Thyroid gland (tissue), 4 donors: ENCODE measurements around the gene YTHDF1. TPM values are rescaled to one million over a fixed set of nuclear protein-coding genes. Genes with fewer than 3 reads are reported as not detected.

Experiments
- DNase-seq, 2 donors: peaks; one replicate each; pipeline ENCODE4 v3.0.0-alpha.2; 2019
- H3K27ac ChIP-seq, 3 donors: fragments of 200-600 bp; sonication (generic); 1 replicate in 2 of 3; 2 replicates in 1 of 3; pipeline ENCODE4 v1.5.1; 2016 to 2019; ENCODE audit warnings: mild to moderate bottlenecking in 1 of 3, moderate library complexity in 1 of 3
- H3K27me3 ChIP-seq: fragments of 200-600 bp; sonication (generic); one replicate; pipeline ENCODE4 v1.5.1; 2019
- H3K36me3 ChIP-seq, 2 donors: fragments of 200-600 bp; sonication (generic); one replicate each; pipeline ENCODE4 v1.5.1; 2016 to 2019
- H3K4me1 ChIP-seq, 2 donors: fragments of 200-600 bp; sonication (generic); one replicate each; pipeline ENCODE4 v1.5.1; 2017 to 2019
- H3K4me3 ChIP-seq, 3 donors: fragments of 200-600 bp; sonication (generic); replicated peaks in 1 of 3; 1 replicate in 2 of 3; 2 replicates in 1 of 3; pipeline ENCODE4 v1.5.1; 2016; ENCODE audit warnings: mild to moderate bottlenecking in 1 of 3
- H3K9me3 ChIP-seq: fragments of 200-600 bp; sonication (generic); one replicate; pipeline ENCODE4 v1.5.1; 2017
- CTCF ChIP-seq, 6 experiments: fragments of 200-600 bp in 3 of 6; fragments of 450-650 bp in 3 of 6; sonication (generic) in 3 of 6; IDR thresholded peaks; one replicate each; pipeline ENCODE4 v1.5.1; 2016 to 2019; ENCODE audit warnings: antibody characterized with exemption in 6 of 6, mild to moderate bottlenecking in 2 of 6, inconsistent platforms in 1 of 6, moderate library complexity in 1 of 6
- POLR2A ChIP-seq, 2 donors: fragments of 450-650 bp; IDR thresholded peaks; one replicate each; pipeline ENCODE4 v1.6.1; 2017; ENCODE audit warnings: antibody characterized with exemption in 2 of 2, mild to moderate bottlenecking in 2 of 2, moderate library complexity in 1 of 2
- WGBS, 2 donors: methylation state at CpG; one replicate each; pipeline ENCODE4 v1.1.5; 2017; 5-methylcytosine and 5-hydroxymethylcytosine counted together
- intact Hi-C: fragments of 100-400 bp; cut with DNase I; formaldehyde crosslinking; loops from one replicate; pipeline ENCODE4 v1.15.1; 2023
- total RNA-seq, 4 donors: library from RNA; depleted of rRNA; stranded (reverse); fragments of >200 nt; gene quantifications; one replicate each; pipeline ENCODE4 v1.2.3, GENCODE V29; 2016

Gene YTHDF1
- total RNA-seq, 4 donors from 2014 or later: 41.3 to 54.2 (median 43.4) TPM

GRCh38 chr20:63244468-63244867, 28.5 kb upstream of the YTHDF1 start:
- intact Hi-C loops: no loop called here
- no peak for TF ChIP-seq CTCF (IDR thresholded peaks at IDR 0.05)
- TF ChIP-seq POLR2A (IDR thresholded peaks at IDR 0.05): no peak
- DNase-seq: no peak
- WGBS, 2 donors: 94 to 97% methylated on average over 6 to 7 of the region's 10 CpGs
- Histone ChIP-seq H3K9me3 (no peaks in the 10 kb centered on the region), H3K27me3 (no peaks in the 10 kb centered on the region), H3K36me3 (no peaks in the 10 kb centered on the region), H3K27ac (no peak overlapping the region), H3K4me3 (no peak overlapping the region), H3K4me1 (peaks cover 56 to 65% of the 10 kb centered on the region in 2 donors)

DNA sequence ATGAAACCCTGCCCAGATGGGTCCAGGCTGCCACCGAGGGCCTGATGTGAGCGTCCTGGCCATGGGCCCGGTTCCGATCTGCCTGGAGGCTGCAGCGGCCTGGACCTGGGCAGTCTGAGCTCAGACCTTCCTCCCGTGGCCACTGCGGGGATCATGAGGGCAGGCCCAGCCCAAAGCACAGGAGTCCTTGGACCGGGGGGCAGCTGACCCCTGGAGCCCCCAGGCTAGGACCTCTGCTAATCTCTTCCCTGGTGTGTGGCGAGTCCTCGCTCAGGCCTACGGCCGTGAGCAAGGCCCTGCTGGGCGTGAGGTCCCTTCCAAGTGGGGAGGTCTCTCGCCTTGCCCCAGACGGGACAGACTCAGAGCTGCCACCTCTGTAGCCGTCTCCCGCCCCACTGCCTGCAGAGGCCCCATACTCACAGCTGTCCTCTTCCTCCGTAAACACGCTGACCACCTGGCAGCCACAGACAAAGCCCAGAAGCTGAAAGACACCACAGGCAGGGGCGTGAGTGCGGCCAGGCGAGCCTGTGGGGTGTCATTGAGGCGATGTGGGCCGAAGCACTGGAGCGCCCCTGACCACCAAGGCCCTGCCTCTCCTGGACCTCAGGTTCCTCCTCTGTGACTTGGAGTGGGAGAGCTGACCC, 27.8 kb upstream of the YTHDF1 start:
- 90 to 95% methylated on average over 17 to 20 of the region's 25 CpGs for WGBS, 2 donors
- no peak for TF ChIP-seq POLR2A (IDR thresholded peaks at IDR 0.05)
- no peak for TF ChIP-seq CTCF (IDR thresholded peaks at IDR 0.05)
- H3K4me1 ChIP-seq: peaks cover 50 to 58% of the 10 kb centered on the region in 2 donors
- intact Hi-C loops: no loop called here
- no peak overlapping the region for H3K4me3 ChIP-seq
- no peaks in the 10 kb centered on the region for H3K9me3 ChIP-seq
- H3K36me3 ChIP-seq: no peaks in the 10 kb centered on the region
- H3K27ac ChIP-seq: no peak overlapping the region
- DNase-seq: no peak
- H3K27me3 ChIP-seq: no peaks in the 10 kb centered on the region

DNA sequence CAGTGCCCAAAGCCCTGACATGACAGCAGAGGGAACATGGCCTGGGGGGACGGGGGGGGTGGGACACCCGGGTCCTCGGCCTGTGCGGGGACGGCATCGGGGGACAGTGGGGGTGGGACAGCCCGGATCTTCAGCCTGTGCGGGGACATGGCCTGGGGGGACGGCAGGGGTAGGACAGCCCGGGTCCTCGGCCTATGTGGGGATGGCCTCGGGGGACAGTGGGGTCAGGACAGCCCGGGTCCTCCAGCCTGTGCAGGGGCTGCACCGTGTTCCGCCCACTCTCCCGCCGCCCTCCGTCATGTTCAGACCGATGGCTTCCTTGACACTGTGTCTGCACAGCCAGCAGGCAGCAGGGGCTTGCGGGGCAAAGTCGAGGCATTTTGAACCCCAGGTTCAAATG, 26.8 kb upstream of the YTHDF1 start:
- no peaks in the 10 kb centered on the region for H3K36me3 ChIP-seq
- 87 to 89% methylated on average over 10 to 15 of the region's 21 CpGs for WGBS, 2 donors
- H3K9me3 ChIP-seq: no peaks in the 10 kb centered on the region
- H3K27me3 ChIP-seq: no peaks in the 10 kb centered on the region
- peaks cover 42 to 48% of the 10 kb centered on the region in 2 donors for H3K4me1 ChIP-seq
- H3K27ac ChIP-seq: no peak overlapping the region
- intact Hi-C loops: no loop called here
- no peak for DNase-seq
- H3K4me3 ChIP-seq: no peak overlapping the region
- TF ChIP-seq POLR2A (IDR thresholded peaks at IDR 0.05): no peak
- TF ChIP-seq CTCF (IDR thresholded peaks at IDR 0.05): no peak

GRCh38 chr20:63241272-63241671, 25.3 kb upstream of the YTHDF1 start:
- no peak for TF ChIP-seq POLR2A (IDR thresholded peaks at IDR 0.05)
- no peak for TF ChIP-seq CTCF (IDR thresholded peaks at IDR 0.05)
- Histone ChIP-seq H3K4me1 (peaks cover 27 to 33% of the 10 kb centered on the region in 2 donors), H3K9me3 (no peaks in the 10 kb centered on the region), H3K27me3 (no peaks in the 10 kb centered on the region), H3K4me3 (no peak overlapping the region), H3K36me3 (no peaks in the 10 kb centered on the region), H3K27ac (peak overlapping the region in 2 of 3 donors; percentile 22 to 38)
- peak; percentile 84 to 90 for DNase-seq
- 12 to 14% methylated on average over 5 to 11 of the region's 11 CpGs for WGBS, 2 donors
- intact Hi-C loops: no loop called here

DNA sequence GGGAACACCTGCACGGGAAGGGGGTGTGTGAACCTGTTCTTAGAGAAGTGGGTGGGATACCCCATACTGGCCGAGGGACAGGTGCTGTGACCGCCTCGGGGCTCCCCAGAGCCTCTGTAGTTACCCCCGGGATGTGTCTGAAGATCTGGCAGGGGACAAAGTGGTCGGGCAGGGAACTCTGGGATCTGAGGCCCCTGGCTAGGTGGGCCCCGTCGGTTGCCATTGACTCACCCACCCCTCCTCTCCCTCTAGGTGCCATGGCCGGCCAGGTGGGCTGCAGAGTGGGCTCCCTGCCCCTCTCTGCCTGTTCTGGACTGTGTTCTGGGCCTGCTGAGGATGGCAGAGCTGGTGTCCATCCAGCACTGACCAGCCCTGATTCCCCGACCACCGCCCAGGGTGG, 24.1 kb upstream of the YTHDF1 start:
- 83 to 90% methylated on average over 1 to 11 of the region's 11 CpGs for WGBS, 2 donors
- Histone ChIP-seq H3K27ac (peak overlapping the region in 1 of 3 donors; percentile 28), H3K27me3 (no peaks in the 10 kb centered on the region), H3K9me3 (no peaks in the 10 kb centered on the region), H3K36me3 (no peaks in the 10 kb centered on the region), H3K4me1 (peaks cover 26 to 32% of the 10 kb centered on the region in 2 donors), H3K4me3 (no peak overlapping the region)
- intact Hi-C loops: no loop called here
- DNase-seq: no peak
- TF ChIP-seq POLR2A (IDR thresholded peaks at IDR 0.05) (no peak), CTCF (IDR thresholded peaks at IDR 0.05) (no peak)
